GM19452 (cell line): ENCODE results near the gene ITGB4.

ENCODE experiments used
- ATAC-seq: cut with Tn5 transposase; IDR thresholded peaks from one replicate; pipeline ENCODE4 v1.9.1; 2021; ENCODE audit not compliant: unreplicated experiment

ITGB4 gene

GRCh38 chr17:75731086-75731715 is 9.9 kb downstream of the ITGB4 start:
- ATAC-seq, result no peak

DNA sequence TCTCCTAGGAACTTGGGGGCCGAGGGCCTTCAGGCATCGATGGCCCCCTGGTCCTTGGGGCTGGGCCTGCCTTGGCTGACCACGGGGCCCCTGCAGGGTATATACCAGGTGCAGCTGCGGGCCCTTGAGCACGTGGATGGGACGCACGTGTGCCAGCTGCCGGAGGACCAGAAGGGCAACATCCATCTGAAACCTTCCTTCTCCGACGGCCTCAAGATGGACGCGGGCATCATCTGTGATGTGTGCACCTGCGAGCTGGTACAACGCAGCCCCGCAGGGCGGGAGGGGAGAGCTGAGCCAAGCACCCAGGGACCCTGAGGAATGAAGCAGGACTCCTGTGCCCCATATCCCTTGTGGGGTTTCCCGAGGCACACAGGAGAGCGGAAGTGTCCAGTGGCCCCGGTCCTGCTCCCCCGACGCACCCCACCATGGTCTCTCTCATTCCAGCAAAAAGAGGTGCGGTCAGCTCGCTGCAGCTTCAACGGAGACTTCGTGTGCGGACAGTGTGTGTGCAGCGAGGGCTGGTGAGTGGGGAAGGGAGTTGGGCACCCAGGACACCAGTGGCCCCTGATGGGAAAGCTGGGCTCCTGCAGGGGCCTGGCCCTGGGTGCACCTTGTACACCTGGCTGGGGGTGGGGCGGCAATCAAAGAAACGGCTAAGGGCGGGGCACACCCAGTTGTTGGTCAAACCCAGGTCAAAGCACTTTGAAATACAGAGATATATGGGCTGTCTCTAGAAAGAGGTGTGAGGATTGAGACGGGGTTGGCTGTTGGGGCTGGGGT is 10.6 kb downstream of the ITGB4 start:
- no peak for ATAC-seq

GRCh38 chr17:75733471-75733870 is 12.2 kb downstream of the ITGB4 start:
- ATAC-seq, result no peak

DNA sequence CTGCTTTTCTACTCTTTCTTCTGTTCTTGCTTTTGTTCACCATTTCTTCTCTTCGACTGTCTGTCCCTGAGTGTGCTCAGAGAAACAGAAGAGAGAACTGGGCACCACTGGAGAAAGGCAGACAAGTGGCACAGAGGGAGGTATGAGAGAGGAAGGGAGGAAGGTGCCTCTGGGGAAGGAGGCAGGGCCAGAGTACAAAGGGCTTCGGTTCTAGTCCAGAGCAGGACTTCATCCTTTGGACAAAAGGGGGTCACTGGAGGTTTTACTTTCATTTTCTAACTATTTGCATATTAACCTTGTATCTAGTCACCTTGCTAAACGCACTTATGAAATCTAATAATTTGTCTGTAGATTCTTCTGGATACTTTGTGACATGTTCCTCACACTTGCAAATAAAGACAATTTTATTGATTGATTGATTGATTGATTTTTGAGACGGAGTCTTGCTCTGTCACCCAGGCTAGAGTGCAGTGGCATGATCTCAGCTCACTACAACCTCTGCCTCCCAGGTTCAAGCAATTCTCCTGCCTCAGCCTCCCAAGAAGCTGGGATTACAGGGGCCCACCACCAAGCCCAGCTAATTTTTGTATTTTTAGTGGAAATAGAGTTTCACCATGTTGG is 13.5 kb downstream of the ITGB4 start:
- no peak for ATAC-seq

- ATAC-seq, result no peak
These were observed 15.0 kb downstream of the ITGB4 start for GRCh38 chr17:75736173-75736835.

DNA sequence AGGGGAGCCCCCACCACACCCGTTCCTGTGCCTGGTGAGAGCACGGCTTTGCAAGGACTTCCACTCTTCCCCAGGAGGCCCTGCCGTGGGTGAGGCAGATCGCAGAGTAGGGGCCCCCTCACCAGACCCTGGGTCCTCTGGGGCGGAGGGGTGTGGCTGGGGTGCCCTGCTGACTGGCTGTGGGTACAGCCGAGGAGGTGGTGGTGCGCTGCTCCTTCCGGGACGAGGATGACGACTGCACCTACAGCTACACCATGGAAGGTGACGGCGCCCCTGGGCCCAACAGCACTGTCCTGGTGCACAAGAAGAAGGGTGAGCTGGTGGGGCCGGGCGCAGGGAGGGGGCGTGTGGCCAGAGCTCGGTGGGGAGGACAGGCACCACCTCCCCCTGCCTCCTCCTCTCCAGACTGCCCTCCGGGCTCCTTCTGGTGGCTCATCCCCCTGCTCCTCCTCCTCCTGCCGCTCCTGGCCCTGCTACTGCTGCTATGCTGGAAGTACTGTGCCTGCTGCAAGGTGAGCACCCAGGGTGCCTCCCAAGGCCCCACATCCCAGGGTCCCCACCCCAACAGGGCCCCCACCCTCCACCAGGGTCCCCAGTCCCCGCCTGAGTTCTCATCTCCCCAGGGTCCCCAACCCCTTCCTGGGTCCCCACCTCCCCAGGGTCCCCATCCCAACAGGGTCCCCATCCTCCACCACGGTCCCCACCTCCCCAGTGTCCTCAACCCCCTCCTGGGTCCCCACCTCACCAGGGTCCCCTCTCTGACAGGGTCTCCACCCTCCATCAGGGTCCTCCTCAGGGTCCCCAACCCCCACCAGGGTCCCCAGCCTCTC is 16.1 kb downstream of the ITGB4 start:
- no peak for ATAC-seq

DNA sequence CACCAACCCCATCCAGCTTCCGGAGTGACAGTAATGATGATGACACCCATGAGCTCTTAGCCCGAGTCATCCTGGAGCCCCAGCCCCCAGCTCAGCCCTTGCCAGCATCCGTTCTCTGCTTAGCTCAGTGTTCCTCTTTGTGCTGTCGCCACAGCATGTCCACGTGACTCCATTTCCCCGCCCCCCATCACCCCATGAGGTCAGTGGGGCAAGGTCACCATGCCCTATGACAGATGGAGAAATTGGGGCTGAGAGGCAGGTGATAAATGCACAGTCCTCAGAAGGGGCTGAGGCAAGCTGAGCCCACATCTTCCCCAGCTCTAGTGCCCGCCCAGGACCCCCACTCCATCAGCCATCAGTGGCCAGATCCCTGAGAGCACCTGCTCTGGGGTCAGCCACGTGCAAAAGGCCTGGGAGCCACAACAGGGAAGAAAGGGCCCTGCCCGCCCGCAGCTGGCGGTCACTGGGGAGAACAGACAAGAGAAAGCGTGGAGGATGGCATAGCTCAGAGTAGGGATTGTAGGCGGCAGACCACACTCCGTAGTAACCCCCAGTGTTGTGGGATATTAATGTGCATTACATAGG is 17.1 kb downstream of the ITGB4 start:
- ATAC-seq, result no peak

GRCh38 chr17:75739174-75739573 is 17.9 kb downstream of the ITGB4 start:
- no peak for ATAC-seq

- no peak for ATAC-seq
These were observed 18.5 kb downstream of the ITGB4 start for GRCh38 chr17:75739801-75740200.

DNA sequence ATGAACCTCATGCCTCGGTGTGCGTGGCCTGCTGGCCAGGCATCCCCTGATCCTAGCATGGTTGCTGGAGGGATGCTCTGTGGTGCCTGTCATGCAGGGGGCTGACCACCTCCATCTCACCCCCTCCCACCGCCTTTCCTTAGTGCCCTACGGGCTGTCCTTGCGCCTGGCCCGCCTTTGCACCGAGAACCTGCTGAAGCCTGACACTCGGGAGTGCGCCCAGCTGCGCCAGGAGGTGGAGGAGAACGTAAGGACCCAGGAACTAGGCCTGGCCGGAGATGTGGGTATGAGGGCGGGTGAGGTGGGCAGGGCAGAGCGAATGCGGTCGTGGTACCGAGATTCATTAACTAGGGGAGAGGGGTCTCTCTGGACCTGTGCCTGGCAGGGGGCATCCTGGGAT is 19.0 kb downstream of the ITGB4 start:
- no peak for ATAC-seq

- no peak for ATAC-seq
These were observed 19.4 kb downstream of the ITGB4 start for GRCh38 chr17:75740631-75741077.

GRCh38 chr17:75742337-75742736 is 21.1 kb downstream of the ITGB4 start:
- ATAC-seq, result no peak

DNA sequence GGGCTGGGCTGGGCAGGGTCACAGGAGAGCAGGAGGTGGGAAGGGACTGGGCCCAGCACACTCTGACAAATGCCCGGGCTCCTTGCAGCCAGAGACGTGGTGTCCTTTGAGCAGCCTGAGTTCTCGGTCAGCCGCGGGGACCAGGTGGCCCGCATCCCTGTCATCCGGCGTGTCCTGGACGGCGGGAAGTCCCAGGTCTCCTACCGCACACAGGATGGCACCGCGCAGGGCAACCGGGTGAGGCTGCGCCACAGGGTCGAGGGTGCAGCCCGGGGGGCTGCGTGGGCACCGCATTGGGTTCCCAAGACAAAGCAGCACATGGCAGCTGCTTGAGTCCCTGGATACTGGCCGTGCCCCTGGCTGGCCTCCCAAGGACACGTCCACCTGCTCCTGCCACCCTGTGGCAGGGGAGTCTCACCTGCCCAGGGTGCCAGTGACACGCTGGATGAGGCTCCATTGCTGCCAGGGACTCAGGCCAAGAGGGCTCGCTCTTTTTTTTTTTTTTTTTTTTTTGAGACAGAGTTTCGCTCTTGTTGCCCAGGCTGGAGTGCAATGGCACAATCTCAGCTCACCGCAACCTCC is 22.5 kb downstream of the ITGB4 start:
- no peak for ATAC-seq

DNA sequence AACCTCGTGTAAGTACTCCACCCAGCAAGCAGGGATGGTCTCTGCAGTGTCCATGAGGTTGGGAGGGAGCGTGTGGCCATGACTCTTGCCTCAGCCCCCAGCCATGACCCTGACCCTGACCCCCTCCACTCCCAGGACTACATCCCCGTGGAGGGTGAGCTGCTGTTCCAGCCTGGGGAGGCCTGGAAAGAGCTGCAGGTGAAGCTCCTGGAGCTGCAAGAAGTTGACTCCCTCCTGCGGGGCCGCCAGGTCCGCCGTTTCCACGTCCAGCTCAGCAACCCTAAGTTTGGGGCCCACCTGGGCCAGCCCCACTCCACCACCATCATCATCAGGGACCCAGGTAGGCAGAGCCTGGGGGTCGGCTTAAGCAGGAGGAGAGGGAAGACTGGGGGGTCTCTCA is 27.4 kb downstream of the ITGB4 start:
- no peak for ATAC-seq

DNA sequence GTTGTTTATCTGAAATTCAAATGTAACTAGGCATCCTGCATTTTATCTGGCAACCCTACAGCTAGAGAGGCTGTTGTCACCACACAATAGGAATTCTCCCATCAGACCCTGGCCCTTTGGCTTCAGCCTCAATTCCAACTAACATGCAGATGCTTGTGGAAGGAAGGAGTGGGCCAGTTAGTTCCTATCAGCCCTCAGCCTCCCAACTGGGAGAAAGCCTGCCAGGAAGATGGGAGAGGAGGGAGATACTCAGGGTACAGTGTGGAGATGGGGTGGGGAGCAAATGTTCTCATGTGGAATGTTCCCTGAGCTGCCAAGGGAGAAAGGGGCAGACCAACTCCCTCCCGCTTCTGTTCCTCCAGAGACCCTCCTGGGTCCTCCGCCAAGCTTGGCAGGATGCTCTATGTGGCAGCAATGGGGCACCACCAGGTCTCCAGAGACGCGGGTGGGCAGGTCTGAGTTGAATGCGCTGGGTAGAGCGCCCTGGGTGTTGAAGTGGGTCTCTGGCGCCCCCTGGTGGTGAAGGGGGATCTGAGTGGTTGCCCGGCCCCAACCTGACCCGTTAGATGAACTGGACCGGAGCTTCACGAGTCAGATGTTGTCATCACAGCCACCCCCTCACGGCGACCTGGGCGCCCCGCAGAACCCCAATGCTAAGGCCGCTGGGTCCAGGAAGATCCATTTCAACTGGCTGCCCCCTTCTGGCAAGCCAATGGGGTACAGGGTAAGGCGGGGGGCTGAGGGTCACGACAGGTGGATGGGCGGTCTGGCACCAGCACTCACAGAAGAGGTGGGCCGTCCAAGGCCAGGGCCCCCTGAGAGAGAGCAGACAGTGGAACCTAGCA is 28.5 kb downstream of the ITGB4 start:
- no peak for ATAC-seq

- no peak for ATAC-seq
These were observed 29.6 kb downstream of the ITGB4 start for GRCh38 chr17:75750661-75751423.

GRCh38 chr17:75751676-75752404 is 30.6 kb downstream of the ITGB4 start:
- no peak for ATAC-seq

DNA sequence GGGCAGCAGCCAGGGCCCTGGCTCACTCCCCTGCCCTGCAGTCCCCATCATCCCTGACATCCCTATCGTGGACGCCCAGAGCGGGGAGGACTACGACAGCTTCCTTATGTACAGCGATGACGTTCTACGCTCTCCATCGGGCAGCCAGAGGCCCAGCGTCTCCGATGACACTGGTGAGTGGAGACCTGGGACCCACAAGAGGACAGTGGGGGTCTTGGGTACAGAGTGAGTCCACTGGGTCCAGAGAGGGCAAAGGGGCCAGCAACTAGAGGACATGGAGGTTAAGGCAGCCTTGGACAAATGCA is 31.1 kb downstream of the ITGB4 start:
- no peak for ATAC-seq
